HL-60 (cell line): ENCODE data around the gene POP4.

Source experiments
- DNase-seq, 2 experiments: peaks; one replicate each; pipeline ENCODE4 v3.0.0-alpha.2; 2010 to 2020; ENCODE audit warnings: low read depth in 1 of 2, low spot score in 1 of 2
- H3K27ac ChIP-seq: fragments of 250-450 bp; sonication (Bioruptor Pico); replicated peaks from 2 replicates; pipeline ENCODE4 v1.5.1; 2020; ENCODE audit warnings: mild to moderate bottlenecking, moderate library complexity
- H3K27me3 ChIP-seq: fragments of 250-450 bp; sonication (Bioruptor Pico); 2 replicates; pipeline ENCODE4 v1.5.1; 2021; ENCODE audit warnings: mild to moderate bottlenecking, moderate library complexity; ENCODE audit not compliant: insufficient read depth, poor library complexity, severe bottlenecking
- H3K4me3 ChIP-seq: replicated peaks from 2 replicates; pipeline ENCODE4 v1.5.1; 2011; ENCODE audit warnings: mild to moderate bottlenecking, control low read depth, low read length; ENCODE audit not compliant: insufficient read depth
- CTCF ChIP-seq: IDR thresholded peaks from one replicate; pipeline ENCODE4 v1.5.1; 2011; ENCODE audit warnings: low read length, control low read depth, inconsistent platforms; ENCODE audit not compliant: insufficient read depth
- GABPA ChIP-seq: IDR thresholded peaks from 2 replicates; pipeline ENCODE4 v1.6.1; 2012; ENCODE audit warnings: low read depth
- POLR2AphosphoS5 ChIP-seq: IDR thresholded peaks from 2 replicates; pipeline ENCODE4 v1.6.1; 2012; ENCODE audit warnings: low read depth
- SPI1 ChIP-seq: IDR thresholded peaks from 2 replicates; pipeline ENCODE4 v1.6.1; 2012; ENCODE audit warnings: low read depth, mild to moderate bottlenecking, borderline replicate concordance
- TF ChIP-seq, protein P1 (sequence below): IDR thresholded peaks from 2 replicates; pipeline ENCODE4 v1.6.1; 2012; ENCODE audit warnings: low read depth; ENCODE audit not compliant: insufficient replicate concordance

POP4 gene

GRCh38 chr19:29561601-29562000, 44.5 kb upstream of the POP4 start:
- Histone ChIP-seq H3K27me3 (no peaks in the 10 kb centered on the region), H3K27ac (no peak overlapping the region), H3K4me3 (no peak overlapping the region)
- no peak for DNase-seq
- TF ChIP-seq SPI1 (no peak), POLR2AphosphoS5 (no peak), GABPA (no peak), CTCF (no peak)
- TF ChIP-seq, protein P1, sequence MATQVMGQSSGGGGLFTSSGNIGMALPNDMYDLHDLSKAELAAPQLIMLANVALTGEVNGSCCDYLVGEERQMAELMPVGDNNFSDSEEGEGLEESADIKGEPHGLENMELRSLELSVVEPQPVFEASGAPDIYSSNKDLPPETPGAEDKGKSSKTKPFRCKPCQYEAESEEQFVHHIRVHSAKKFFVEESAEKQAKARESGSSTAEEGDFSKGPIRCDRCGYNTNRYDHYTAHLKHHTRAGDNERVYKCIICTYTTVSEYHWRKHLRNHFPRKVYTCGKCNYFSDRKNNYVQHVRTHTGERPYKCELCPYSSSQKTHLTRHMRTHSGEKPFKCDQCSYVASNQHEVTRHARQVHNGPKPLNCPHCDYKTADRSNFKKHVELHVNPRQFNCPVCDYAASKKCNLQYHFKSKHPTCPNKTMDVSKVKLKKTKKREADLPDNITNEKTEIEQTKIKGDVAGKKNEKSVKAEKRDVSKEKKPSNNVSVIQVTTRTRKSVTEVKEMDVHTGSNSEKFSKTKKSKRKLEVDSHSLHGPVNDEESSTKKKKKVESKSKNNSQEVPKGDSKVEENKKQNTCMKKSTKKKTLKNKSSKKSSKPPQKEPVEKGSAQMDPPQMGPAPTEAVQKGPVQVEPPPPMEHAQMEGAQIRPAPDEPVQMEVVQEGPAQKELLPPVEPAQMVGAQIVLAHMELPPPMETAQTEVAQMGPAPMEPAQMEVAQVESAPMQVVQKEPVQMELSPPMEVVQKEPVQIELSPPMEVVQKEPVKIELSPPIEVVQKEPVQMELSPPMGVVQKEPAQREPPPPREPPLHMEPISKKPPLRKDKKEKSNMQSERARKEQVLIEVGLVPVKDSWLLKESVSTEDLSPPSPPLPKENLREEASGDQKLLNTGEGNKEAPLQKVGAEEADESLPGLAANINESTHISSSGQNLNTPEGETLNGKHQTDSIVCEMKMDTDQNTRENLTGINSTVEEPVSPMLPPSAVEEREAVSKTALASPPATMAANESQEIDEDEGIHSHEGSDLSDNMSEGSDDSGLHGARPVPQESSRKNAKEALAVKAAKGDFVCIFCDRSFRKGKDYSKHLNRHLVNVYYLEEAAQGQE = no peak

DNA sequence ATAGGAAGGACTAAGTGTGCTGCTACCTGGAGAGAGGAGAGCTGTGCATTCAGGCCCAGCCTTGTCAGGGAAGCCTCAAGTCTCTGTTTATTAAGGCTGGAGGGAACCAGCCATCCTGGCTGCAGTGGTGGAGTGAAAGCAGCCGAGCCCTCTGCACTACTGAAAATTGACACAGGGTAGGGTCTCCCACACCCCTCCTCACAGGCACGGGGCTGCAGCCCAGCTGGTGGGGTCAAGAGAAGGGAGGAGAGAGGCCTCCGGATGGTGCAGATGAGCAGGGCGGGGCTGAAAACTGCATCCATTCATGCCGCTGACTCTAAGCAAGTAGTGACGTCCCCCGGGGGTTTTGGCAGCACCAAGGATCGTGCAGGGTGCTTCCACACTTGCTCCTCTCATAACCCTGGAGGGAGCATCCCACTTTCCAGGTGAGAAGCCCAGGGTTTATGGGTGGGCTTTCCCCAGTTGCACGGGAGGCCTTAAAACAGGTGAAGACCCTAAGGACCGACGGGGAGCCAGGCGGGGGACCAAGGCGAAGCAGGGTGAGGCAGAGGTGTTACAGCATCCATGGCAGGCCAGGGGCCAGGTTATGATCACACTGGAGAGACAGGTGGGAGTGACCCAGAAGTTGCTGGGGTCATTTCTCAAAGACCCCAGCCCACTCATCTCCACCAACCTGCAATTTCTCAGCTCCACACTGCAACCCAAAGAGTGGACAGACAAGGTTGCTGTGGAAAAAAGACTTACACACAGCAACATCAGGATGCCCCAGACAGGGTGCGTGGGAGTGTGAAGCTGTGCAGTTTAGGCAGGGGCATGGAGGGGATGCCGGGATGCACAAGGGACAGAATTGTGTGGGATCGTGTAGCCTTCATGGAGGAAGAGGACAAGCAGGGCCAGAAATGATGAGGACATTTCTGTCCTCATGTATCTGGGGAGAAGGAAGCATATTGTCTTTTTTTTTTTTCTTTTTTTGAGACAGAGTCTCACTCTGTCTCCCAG, 43.5 kb upstream of the POP4 start:
- TF ChIP-seq, protein P1 = no peak
- TF ChIP-seq POLR2AphosphoS5 = no peak
- no peak for TF ChIP-seq SPI1
- no peak for TF ChIP-seq GABPA
- TF ChIP-seq CTCF = no peak
- Histone ChIP-seq H3K27me3 (no peaks in the 10 kb centered on the region), H3K4me3 (no peak overlapping the region), H3K27ac (no peak overlapping the region)
- DNase-seq = no peak

- H3K27ac ChIP-seq = no peak overlapping the region
- TF ChIP-seq, protein P1 = no peak
- no peak for TF ChIP-seq POLR2AphosphoS5
- no peak for TF ChIP-seq SPI1
- TF ChIP-seq GABPA = no peak
- no peak for TF ChIP-seq CTCF
- no peak overlapping the region for H3K4me3 ChIP-seq
- DNase-seq = no peak
- no peaks in the 10 kb centered on the region for H3K27me3 ChIP-seq
These were observed 42.5 kb upstream of the POP4 start for GRCh38 chr19:29563486-29564101.
